T-helper 1 cell (primary cell): ENCODE data around the gene UVSSA.
A peak's percentile ranks its signal among the peaks of the same experiment; 100 is the strongest.
"Not testable (repeated sequence)": the region's sequence is repeated elsewhere in the genome, so short reads cannot be mapped to it uniquely, and the experiment has no call there.

Experiments used
- DNase-seq, 5 donors: peaks; one replicate each; pipeline ENCODE4 v3.0.0-alpha.2; 2012 to 2020

The UVSSA gene

GRCh38 chr4:1365271-1366178 lies 18.5 kb downstream of the UVSSA start:
- no peak for DNase-seq

DNA sequence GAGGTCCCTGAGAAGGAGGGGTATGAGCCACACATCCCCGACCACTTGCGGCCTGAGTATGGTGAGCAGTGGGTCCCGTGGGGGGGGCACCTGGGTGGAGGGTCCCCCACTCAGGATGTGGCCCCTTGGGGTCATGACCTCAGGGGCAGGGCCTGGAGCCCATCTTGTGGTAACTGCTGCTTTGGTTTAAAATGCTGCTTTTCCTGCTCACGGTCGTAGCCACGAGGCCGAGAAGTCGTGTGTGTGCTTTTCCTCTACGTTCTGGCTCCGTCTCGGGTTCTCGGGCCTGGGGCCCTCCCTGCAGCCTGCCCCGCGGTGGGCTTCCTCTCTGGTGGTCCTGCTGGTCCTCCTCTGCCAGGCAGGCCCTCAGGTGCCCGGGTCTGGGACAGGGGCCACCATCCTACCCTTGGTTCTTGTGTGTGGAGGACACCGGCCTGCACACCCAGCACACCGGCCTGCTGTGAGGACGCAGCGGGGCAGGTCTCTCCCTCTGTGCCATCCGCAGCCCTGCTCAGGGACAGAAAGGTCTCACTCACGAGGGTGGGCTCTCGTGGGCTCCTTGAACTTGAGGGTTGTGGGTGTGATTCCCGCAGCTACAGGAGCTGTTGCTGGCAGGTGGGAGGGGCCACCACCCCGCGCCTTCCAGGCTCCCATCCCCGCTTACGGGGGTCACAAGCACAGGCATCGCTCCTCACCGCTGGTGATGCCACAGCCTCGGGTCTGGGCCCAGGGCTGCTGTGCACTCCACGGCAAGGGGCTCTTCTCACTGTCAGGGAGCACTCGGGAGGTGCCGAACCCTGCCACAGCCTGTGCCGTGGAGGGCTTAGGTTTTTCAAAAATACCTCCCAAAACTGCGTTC lies 19.6 kb downstream of the UVSSA start:
- DNase-seq: no peak

- DNase-seq: no peak
Measured at GRCh38 chr4:1367230-1367935, 20.4 kb downstream of the UVSSA start.

- no peak for DNase-seq
Measured at GRCh38 chr4:1367936-1368289, 20.9 kb downstream of the UVSSA start.

GRCh38 chr4:1368421-1369090 lies 21.5 kb downstream of the UVSSA start:
- DNase-seq: no peak

- DNase-seq: no peak
Measured at GRCh38 chr4:1369091-1369450, 22.1 kb downstream of the UVSSA start.

GRCh38 chr4:1369479-1370079 lies 22.6 kb downstream of the UVSSA start:
- DNase-seq: no peak

DNA sequence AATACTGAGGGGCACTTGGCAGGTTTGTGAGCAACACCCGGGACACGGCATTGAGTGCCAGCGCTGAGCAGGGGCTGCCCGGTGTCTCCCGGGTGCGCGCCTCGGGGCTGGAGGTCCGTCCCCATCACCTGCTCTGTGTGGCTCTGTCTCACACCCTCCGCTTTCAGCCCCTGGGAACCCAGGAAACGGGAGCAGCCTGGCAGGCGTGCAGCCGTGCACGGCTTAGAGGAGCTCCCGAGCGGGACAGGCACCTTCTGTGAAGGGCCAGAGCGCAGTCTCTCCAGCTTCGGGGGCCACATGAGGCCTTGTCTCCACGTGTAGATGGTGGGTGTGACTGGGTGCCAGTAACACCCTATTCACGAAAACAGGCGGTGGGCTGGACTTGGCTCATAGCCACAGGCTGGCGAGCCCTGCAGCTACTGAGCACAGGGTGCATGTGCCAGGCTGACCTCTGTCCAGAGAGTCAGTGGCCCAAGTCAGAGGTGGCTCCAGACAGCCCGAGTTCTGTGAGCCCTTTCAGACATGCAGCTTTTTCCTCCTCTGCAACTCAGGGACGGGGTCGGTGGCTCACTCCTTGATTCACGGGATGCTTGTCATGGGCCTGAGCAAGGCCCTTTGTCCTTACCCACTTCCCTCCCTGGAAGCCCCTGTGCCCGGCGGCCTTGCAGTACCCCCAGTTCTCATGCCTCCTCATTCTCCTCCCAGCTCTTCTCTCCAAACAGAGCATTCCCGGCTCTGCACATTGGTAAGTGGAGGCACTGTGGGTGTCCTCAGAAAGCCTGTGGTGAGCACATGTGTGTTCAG lies 23.5 kb downstream of the UVSSA start:
- DNase-seq: peak in 1 of 5 donors; percentile 3

- DNase-seq: no peak
Measured at GRCh38 chr4:1371176-1372165, 24.5 kb downstream of the UVSSA start.

- not testable (repeated sequence) for DNase-seq
Measured at GRCh38 chr4:1372576-1372975, 25.6 kb downstream of the UVSSA start.

GRCh38 chr4:1373892-1374705 lies 27.1 kb downstream of the UVSSA start:
- peak in 1 of 5 donors; percentile 6 for DNase-seq

DNA sequence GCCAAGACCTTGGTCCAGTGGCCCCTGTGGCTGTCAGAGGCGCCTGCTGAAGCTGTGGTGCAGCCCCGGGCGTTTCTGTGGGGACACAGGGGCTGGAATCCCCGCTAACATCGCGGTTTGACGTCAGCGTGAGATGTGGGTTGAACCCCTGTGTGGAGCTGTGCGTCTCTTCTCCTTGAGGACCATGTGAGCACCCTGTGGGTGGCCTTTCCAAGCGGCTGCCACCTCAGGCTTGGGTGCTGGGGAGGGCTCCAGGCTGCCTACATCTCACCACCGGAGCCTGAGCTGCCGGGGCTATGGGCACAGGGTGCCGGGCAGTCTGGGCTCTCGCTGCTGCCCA lies 27.7 kb downstream of the UVSSA start:
- no peak for DNase-seq

GRCh38 chr4:1375051-1375721 lies 28.2 kb downstream of the UVSSA start:
- DNase-seq: no peak

GRCh38 chr4:1375761-1376322 lies 28.8 kb downstream of the UVSSA start:
- DNase-seq: peak in 1 of 5 donors; percentile 5

GRCh38 chr4:1376391-1376840 lies 29.4 kb downstream of the UVSSA start:
- peak in 1 of 5 donors; percentile 5 for DNase-seq

GRCh38 chr4:1376841-1377605 lies 30.0 kb downstream of the UVSSA start:
- peak in 2 of 5 donors; percentile 1 for DNase-seq

- peak in 2 of 5 donors; percentile 0 to 4 for DNase-seq
Measured at GRCh38 chr4:1377606-1378261, 30.7 kb downstream of the UVSSA start.
